SK-N-SH treated with all-trans-retinoic acid at 6 μM for 48 hours (cell line): ENCODE measurements around the gene MRPL36.

Experiments used
- ATAC-seq: fragments of 200-7000 bp; cut with Tn5 transposase; 3 replicates; pipeline ENCODE4 v1.9.1; 2020; ENCODE audit warnings: mild to moderate bottlenecking, moderate library complexity
- ARNTL ChIP-seq: fragments of 450-650 bp; formaldehyde crosslinking; IDR thresholded peaks from 2 replicates; pipeline ENCODE4 v1.5.0; 2020; ENCODE audit warnings: low read depth, mild to moderate bottlenecking, moderate library complexity, borderline replicate concordance
- BACH2 ChIP-seq: fragments of 250-450 bp; sonication (Bioruptor Pico); IDR thresholded peaks from 2 replicates; pipeline ENCODE4 v1.9.0; 2021; ENCODE audit warnings: mild to moderate bottlenecking, borderline replicate concordance
- CREB5 ChIP-seq: fragments of 250-450 bp; sonication (Bioruptor Pico); IDR thresholded peaks from 2 replicates; pipeline ENCODE4 v1.5.1; 2020; ENCODE audit warnings: low read depth, mild to moderate bottlenecking, moderate library complexity
- CSDC2 ChIP-seq: fragments of 250-450 bp; sonication (Bioruptor Pico); IDR thresholded peaks from 2 replicates; pipeline ENCODE4 v1.5.0; 2020; ENCODE audit warnings: mild to moderate bottlenecking, moderate library complexity
- CSRNP3 ChIP-seq: fragments of 250-450 bp; sonication (Bioruptor Pico); IDR thresholded peaks from 2 replicates; pipeline ENCODE4 v1.5.1; 2021; ENCODE audit warnings: mild to moderate bottlenecking, moderate library complexity
- ESRRG ChIP-seq: fragments of 250-450 bp; sonication (Bioruptor Pico); IDR thresholded peaks from 2 replicates; pipeline ENCODE4 v1.6.1; 2021; ENCODE audit warnings: mild to moderate bottlenecking
- GLIS3 ChIP-seq: fragments of 250-450 bp; sonication (Bioruptor Pico); IDR thresholded peaks from 2 replicates; pipeline ENCODE4 v1.5.0; 2020; ENCODE audit warnings: mild to moderate bottlenecking, moderate library complexity
- ISL1 ChIP-seq: fragments of 250-450 bp; sonication (Bioruptor Pico); IDR thresholded peaks from 2 replicates; pipeline ENCODE4 v2.1.2; 2022; ENCODE audit warnings: mild to moderate bottlenecking, moderate library complexity
- PATZ1 ChIP-seq: fragments of 250-450 bp; sonication (Bioruptor Pico); IDR thresholded peaks from 2 replicates; pipeline ENCODE4 v1.8.0; 2020; ENCODE audit warnings: mild to moderate bottlenecking, moderate library complexity, borderline replicate concordance
- POU6F1 ChIP-seq: fragments of 250-450 bp; sonication (Bioruptor Pico); IDR thresholded peaks from 2 replicates; pipeline ENCODE4 v1.8.0; 2021; ENCODE audit warnings: low read depth, mild to moderate bottlenecking, moderate library complexity, borderline replicate concordance
- PPARA ChIP-seq: fragments of 250-450 bp; sonication (Bioruptor Pico); IDR thresholded peaks from 2 replicates; pipeline ENCODE4 v1.5.0; 2020; ENCODE audit warnings: mild to moderate bottlenecking, borderline replicate concordance
- SNAI2 ChIP-seq: fragments of 250-450 bp; sonication (Bioruptor Pico); IDR thresholded peaks from 2 replicates; pipeline ENCODE4 v1.5.0; 2020; ENCODE audit warnings: mild to moderate bottlenecking, moderate library complexity
- TCF4 ChIP-seq: fragments of 250-450 bp; sonication (Bioruptor Pico); IDR thresholded peaks from 2 replicates; pipeline ENCODE4 v1.8.0; 2021; ENCODE audit warnings: mild to moderate bottlenecking, moderate library complexity, borderline replicate concordance
- TOX ChIP-seq: fragments of 250-450 bp; sonication (Bioruptor Pico); IDR thresholded peaks from 2 replicates; pipeline ENCODE4 v1.8.0; 2021; ENCODE audit warnings: mild to moderate bottlenecking, moderate library complexity, borderline replicate concordance
- TSHZ2 ChIP-seq: fragments of 250-450 bp; sonication (Bioruptor Pico); IDR thresholded peaks from 2 replicates; pipeline ENCODE4 v1.5.0; 2020; ENCODE audit warnings: mild to moderate bottlenecking, moderate library complexity
- ZC3H10 ChIP-seq: fragments of 250-450 bp; sonication (Bioruptor Pico); IDR thresholded peaks from 2 replicates; pipeline ENCODE4 v1.5.1; 2021; ENCODE audit warnings: mild to moderate bottlenecking, moderate library complexity
- ZFP30 ChIP-seq: fragments of 450-650 bp; formaldehyde crosslinking; IDR thresholded peaks from 2 replicates; pipeline ENCODE4 v1.5.0; 2022; ENCODE audit warnings: mild to moderate bottlenecking, moderate library complexity
- ZNF565 ChIP-seq: fragments of 450-650 bp; formaldehyde crosslinking; conservative IDR thresholded peaks from 2 replicates; pipeline ENCODE4 v1.5.0; 2020; ENCODE audit warnings: low read depth, mild to moderate bottlenecking, moderate library complexity
- ZNF70 ChIP-seq: fragments of 450-650 bp; formaldehyde crosslinking; IDR thresholded peaks from 2 replicates; pipeline ENCODE4 v1.5.0; 2020; ENCODE audit warnings: mild to moderate bottlenecking, moderate library complexity
- ZNF8 ChIP-seq: fragments of 450-650 bp; formaldehyde crosslinking; IDR thresholded peaks from 2 replicates; pipeline ENCODE4 v1.5.0; 2020; ENCODE audit warnings: mild to moderate bottlenecking, moderate library complexity

MRPL36 gene

GRCh38 chr5:1770443-1770802 lies 29.2 kb downstream of the MRPL36 start:
- no peak for ATAC-seq
- no peak for TF ChIP-seq ISL1 (CRISPR knock-in tag)
- TF ChIP-seq SNAI2 (CRISPR knock-in tag): no peak
- TF ChIP-seq ZNF70: no peak
- TF ChIP-seq ARNTL (CRISPR knock-in tag): no peak
- no peak for TF ChIP-seq POU6F1 (CRISPR knock-in tag)
- no peak for TF ChIP-seq ZC3H10 (CRISPR knock-in tag)
- no peak for TF ChIP-seq ESRRG (CRISPR knock-in tag)
- no peak for TF ChIP-seq ZNF8
- no peak for TF ChIP-seq CSRNP3 (CRISPR knock-in tag)
- TF ChIP-seq BACH2 (CRISPR knock-in tag): no peak
- no peak for TF ChIP-seq ZNF565 (CRISPR knock-in tag)
- no peak for TF ChIP-seq GLIS3 (CRISPR knock-in tag)
- TF ChIP-seq PPARA (CRISPR knock-in tag): no peak
- no peak for TF ChIP-seq TCF4 (CRISPR knock-in tag)
- no peak for TF ChIP-seq ZFP30 (CRISPR knock-in tag)
- no peak for TF ChIP-seq CREB5
- no peak for TF ChIP-seq PATZ1 (CRISPR knock-in tag)
- TF ChIP-seq CSDC2 (CRISPR knock-in tag): no peak
- TF ChIP-seq TSHZ2 (CRISPR knock-in tag): no peak
- TF ChIP-seq TOX (CRISPR knock-in tag): no peak

- TF ChIP-seq CSRNP3 (CRISPR knock-in tag): no peak
- no peak for TF ChIP-seq ISL1 (CRISPR knock-in tag)
- TF ChIP-seq CREB5: no peak
- ATAC-seq: no peak
Measured at GRCh38 chr5:1769752-1770442, 29.7 kb downstream of the MRPL36 start.
